ENCODE measurements around the gene P2RY2.
"Not testable (repeated sequence)": the region's sequence is repeated elsewhere in the genome, so short reads cannot be mapped to it uniquely, and the experiment has no call there.

The P2RY2 gene

DNA sequence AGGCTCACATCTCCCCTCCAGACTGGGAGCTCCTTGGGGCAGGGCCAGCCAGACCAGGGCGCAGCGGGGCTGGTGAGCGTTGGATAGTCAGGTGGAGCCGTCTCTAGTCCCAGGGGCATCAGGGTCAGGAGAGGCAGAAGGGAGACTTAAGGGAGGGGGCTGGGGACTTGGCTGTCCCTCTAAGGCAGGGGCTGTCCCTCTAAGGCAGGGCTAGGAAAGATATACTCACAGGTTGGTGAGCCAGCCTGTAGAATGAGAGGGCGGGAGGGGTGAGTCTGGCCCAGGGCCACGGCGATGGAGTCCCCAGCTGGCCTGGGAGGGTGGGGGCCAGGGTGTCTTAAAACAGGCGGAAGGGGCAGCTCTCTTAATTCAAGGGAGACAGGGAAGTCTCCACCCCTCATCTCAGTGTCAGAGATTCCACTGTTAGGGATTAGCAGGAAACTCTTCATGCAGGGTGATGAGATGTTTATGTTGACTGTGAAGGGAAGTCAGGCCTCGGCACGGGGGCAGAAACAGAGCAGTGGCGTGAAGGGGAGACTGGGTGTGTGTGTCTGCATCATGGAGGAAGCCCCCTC is 11.3 kb downstream of the P2RY2 start:
- DNase-seq: peak in 1 of 5 donors; percentile 3

DNA sequence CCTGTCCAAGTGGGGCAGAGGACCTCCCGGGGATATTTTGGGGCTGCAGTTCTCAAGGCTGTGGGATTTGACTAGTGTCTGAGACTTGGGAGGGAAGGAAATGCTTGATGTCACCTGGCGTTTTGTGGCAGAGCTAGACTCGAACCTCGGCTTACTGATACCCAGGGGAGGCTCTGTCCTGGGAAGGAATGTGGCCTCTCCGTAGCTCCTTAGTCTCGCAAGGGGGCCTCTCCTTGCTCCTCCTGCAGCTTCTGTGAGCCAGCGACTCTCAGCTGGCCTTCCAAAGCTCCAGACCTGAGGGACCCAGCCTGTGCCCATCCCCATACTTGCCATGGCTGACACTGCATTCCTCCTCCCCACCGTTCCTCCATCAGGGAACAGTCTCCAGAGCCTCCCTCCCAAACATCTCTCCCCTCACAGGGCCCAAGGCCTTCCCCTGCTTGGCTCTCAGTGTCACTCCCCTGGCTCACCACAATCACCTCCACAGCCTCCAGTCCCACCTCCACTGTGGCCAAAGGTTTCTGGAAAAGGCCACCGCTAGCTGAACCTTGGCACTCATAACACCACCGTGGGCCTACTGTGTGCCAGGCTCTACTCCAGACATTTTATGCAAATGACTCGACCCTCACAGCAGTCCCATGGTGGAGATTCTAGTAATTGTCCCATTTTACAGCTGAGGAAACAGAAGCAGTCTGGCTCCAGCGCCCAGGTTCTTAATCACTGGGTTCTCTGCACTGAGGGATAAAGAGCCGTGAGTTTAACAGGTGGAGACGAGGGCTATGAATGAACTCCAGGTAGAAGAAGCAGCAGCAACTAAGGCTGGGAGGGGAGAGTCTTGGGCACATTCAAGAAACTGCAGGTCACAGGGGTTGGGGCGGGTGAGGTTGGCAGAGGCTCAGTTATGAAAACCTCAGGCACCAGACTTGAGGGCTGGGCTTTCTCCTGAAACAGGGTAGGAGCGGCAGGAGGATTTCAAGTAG is 12.1 kb downstream of the P2RY2 start:
- no peak for DNase-seq

DNA sequence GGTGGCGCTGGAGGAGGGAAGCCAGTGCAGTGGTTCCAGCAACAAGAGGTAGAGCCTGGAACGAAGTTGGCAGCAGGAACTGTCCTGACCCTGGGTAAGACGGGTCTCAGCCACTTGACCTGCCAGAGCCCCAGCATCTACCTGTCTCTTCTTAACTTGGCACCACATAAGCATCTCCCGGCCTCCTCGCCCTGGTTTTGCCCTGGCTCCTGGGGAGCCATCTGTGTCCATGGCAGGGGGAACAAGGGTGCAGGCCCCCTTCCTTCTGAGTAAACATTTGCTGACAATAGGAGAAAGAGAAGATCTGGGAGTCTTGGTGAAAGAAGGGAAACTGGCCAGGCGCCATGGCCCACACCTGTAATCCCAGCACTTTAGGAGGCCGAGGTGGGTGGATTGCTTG is 12.8 kb downstream of the P2RY2 start:
- DNase-seq: no peak

DNA sequence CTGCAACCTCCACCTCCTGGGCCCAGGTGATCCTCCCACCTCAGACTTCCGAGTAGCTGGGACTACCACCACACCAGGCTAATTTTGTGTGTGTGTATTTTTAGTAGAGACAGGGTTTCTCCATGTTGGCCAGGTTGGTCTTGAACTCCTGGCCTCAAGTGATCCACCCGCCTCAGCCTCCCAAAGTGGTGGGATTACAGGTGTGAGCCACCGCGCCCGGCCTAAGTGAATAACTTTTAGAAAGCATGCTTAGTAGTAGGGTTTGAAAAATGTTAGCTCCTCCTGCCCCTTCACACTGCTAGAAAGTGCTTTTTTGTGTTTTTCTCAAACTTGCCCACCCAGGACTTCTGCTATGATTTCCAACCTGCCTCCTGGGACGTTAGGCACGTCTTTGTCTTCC is 14.4 kb downstream of the P2RY2 start:
- DNase-seq: not testable (repeated sequence)

DNA sequence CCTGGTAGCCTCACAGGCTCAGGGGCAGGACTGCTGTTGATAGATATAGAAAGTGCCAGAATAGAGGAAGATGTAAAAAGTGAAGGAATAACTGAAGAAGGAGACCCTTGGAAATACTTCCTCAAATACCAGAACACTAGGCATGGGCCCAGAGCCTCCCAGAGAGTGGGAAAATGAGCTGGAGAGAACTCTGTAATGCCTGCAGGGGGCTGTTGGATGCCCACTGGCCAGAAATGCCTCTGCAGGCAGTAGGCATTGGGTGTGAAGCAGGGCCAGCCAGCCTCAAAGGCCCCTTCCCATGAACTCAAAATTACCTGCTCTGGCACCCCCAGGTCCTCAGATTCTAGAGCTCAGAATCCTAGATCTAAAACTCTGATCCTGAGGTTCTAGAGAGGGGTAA is 15.1 kb downstream of the P2RY2 start:
- no peak for DNase-seq

DNA sequence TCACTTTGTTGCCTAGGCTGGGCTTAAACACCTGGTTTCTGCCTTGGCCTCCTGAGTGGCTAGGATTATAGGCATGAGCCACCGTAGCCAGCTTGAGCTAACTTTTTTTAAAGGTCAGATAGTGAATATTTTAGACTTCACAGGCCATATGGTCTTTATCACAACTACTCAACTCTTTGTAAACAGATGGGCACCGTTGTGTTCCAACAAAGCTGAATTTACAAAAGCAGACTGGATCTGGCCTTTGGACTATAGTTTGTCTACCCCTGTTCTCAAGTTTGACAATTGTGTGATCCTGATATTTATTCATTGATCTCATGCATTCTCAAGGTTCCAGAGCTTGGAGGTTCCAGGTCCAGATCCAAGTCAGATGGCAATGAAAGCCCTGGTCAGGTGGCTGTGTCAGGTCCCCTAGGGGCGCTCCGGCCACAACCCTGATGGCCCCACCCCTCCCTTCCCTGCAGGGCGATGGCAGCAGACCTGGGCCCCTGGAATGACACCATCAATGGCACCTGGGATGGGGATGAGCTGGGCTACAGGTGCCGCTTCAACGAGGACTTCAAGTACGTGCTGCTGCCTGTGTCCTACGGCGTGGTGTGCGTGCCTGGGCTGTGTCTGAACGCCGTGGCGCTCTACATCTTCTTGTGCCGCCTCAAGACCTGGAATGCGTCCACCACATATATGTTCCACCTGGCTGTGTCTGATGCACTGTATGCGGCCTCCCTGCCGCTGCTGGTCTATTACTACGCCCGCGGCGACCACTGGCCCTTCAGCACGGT is 15.8 kb downstream of the P2RY2 start:
- DNase-seq: peak in 1 of 5 donors; percentile 3

DNA sequence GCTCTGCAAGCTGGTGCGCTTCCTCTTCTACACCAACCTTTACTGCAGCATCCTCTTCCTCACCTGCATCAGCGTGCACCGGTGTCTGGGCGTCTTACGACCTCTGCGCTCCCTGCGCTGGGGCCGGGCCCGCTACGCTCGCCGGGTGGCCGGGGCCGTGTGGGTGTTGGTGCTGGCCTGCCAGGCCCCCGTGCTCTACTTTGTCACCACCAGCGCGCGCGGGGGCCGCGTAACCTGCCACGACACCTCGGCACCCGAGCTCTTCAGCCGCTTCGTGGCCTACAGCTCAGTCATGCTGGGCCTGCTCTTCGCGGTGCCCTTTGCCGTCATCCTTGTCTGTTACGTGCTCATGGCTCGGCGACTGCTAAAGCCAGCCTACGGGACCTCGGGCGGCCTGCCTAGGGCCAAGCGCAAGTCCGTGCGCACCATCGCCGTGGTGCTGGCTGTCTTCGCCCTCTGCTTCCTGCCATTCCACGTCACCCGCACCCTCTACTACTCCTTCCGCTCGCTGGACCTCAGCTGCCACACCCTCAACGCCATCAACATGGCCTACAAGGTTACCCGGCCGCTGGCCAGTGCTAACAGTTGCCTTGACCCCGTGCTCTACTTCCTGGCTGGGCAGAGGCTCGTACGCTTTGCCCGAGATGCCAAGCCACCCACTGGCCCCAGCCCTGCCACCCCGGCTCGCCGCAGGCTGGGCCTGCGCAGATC is 16.5 kb downstream of the P2RY2 start:
- DNase-seq: peak in 1 of 5 donors; percentile 6

DNA sequence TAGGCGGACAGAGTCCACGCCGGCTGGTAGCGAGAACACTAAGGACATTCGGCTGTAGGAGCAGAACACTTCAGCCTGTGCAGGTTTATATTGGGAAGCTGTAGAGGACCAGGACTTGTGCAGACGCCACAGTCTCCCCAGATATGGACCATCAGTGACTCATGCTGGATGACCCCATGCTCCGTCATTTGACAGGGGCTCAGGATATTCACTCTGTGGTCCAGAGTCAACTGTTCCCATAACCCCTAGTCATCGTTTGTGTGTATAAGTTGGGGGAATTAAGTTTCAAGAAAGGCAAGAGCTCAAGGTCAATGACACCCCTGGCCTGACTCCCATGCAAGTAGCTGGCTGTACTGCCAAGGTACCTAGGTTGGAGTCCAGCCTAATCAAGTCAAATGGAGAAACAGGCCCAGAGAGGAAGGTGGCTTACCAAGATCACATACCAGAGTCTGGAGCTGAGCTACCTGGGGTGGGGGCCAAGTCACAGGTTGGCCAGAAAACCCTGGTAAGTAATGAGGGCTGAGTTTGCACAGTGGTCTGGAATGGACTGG is 17.2 kb downstream of the P2RY2 start:
- DNase-seq: no peak

DNA sequence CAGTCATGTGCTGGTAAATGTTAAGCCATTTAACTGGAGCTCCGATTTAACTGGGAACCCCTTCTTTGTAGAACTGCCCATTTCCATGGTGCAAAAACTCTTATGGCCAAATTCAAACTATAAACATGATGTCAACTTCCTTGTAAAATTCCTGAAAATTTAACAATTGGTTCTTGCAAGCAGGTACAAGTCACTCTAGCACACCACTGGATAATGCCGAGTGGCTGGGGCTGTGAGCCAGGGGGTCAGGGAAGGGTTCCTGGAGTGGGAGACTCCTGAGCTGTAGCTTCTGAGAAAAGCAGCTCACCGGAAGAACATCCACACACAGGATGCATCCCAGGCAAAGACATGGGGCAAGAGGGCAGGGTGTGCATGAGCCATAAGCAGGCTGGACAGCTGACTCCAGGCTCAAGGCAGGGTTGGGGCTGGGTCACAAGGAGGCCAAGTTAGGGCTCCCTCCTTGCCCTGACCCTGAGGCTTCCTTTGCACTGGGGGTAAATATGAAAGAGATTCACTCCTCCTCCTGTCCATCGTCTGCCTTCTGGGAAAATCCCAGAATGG is 18.2 kb downstream of the P2RY2 start:
- DNase-seq: no peak

DNA sequence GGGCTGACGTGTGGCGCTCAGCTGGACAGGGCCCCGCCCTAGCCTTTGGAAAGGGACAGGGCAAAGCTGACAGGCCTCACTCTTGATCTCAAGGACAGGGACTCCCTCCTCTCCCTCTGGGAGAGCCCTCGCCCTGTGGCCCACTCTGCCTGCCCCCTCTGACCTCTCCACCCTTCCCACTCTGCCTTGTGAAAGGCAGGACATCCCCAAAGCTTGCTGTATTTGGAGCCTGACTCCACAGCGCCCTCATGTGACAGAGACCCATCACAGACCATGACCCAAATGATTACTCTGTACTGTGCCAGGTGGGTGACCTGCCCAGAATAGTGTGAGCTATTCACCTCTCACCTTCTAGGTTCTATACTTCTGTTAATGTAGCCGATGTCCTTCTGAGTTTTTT is 18.8 kb downstream of the P2RY2 start:
- peak in 1 of 5 donors; percentile 33 for DNase-seq

DNA sequence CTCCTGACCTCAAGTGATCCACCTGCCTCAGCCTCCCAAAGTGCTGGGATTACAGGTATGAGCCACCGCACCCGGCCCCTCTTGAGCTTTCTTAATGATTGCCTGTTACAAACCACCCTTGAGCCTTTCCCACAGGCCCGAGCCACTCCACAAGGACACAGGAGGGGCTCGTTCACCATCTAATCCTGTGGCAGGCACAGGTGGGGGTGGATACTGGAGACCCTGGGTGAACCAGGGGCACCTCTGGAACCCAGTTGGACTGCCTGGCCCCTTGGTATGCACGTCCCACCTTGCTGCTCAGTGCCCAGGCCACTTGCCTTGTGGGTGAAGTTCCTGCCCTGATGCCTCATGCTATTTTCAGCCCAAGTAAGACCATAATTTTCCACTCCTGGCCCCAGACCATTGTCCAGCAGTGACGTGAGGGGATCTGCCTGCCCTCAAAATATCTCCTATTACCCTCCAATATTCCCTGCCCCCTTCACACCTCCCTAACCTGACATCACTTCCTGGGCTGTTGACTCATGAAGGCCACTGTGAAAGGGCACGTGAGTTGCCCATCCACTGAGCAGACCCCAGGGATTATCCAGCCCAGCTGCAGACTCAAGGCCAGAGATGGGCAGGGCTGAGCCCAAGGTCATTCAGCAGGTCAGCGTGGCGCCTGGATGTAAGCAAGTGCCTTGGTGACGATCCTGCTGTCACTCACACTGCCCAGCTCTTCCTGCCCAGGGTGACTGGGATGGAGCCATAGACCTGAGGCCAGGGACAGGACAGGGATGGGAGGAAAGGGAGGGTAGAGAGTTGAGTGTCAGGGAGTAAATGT is 19.6 kb downstream of the P2RY2 start:
- DNase-seq: no peak

DNA sequence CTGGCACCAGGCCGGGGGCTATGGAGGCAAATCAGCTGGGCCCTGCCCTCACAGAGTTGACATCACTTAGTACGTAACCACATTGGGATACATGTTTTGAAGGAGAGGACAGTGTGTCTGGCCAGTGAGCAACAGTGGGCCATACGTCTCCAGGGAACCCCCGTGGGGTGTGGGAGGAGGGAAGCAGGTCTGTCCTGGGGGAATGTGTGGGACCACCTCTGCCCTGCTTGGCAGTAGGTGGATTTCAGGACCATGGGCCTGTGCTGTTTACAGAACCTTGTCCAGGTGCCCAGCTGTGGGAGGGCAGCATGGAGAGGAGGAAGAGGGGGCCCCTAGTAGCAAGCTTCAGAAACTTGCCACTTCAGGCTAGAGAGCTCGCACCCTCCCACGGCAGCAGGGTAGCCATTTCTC is 21.0 kb downstream of the P2RY2 start:
- no peak for DNase-seq

DNA sequence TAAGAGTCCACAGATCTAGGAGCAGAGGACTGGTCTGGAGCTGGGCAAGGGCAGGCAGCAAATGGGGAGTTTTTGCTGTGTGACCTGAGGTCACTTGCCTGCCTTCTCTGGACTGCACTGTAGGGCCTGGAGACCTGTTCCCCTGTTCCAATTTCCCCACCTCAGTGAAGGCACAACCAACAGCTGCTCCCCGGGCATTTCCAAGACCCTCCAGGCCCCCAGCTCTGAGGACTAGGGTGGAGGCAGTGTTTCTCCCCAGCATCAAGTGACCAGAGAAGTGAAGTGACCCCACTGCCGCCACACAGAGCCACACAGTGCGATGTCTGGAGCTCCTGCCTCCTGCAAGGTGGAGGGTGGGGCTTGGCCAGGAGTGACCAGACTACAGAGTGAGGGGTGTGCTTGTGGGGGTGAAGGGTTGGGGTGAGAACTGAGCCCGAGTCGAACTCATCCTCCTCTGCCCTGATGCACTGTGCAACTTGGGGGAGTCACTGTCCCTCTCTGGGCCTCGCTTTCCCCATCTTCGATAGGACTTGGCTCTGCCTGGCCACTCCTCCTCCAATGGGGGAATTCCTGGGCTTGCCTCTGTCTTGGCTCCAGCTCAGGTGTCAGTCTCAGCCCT is 21.6 kb downstream of the P2RY2 start:
- no peak for DNase-seq

DNA sequence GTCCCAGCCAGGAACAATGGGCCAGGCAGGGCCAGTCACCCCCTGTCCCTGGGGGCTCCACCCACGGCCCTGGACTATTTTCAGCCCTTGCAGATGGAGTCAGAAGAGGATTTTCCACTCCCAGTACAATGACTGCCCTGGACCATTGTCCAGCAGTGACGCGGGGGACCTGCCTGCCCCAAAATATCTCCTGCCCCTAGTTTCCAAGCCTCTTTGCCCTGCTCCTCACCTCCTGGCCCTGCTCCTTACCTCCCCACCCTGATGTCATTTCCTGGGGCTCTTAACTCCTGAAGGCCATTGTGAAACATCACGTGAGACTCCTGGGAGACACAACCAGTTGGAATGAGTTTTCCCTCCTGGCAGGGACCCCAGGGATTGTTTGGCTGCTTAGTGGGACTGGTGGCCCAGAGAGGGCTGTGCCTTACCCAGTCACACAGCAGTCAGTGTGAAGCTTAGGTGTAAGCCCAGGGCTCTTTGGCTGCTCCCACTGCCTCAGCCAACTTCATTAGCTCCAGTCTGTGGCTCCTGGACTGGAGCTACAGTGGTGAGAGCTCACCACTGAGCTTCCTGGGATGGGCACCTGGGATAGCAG is 22.2 kb downstream of the P2RY2 start:
- no peak for DNase-seq

DNA sequence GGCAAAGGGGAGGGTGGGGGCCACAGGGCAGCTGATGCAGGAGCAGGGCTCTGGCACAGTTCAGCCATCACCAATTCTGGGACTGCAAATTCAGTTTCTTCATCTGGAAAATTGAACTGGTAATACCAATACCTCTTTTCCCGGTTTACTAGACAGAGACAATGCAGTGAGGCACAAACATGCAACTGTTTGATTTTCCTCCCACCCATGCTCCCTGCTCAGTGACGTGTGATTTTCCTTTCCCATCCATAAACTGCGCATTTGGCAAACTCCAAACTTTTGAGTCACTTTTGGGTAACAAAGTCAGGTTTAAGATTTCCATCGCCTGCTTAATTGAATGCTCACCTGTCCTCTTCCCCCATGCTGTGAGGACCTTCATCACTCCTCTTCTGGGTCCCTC is 23.2 kb downstream of the P2RY2 start:
- no peak for DNase-seq

DNA sequence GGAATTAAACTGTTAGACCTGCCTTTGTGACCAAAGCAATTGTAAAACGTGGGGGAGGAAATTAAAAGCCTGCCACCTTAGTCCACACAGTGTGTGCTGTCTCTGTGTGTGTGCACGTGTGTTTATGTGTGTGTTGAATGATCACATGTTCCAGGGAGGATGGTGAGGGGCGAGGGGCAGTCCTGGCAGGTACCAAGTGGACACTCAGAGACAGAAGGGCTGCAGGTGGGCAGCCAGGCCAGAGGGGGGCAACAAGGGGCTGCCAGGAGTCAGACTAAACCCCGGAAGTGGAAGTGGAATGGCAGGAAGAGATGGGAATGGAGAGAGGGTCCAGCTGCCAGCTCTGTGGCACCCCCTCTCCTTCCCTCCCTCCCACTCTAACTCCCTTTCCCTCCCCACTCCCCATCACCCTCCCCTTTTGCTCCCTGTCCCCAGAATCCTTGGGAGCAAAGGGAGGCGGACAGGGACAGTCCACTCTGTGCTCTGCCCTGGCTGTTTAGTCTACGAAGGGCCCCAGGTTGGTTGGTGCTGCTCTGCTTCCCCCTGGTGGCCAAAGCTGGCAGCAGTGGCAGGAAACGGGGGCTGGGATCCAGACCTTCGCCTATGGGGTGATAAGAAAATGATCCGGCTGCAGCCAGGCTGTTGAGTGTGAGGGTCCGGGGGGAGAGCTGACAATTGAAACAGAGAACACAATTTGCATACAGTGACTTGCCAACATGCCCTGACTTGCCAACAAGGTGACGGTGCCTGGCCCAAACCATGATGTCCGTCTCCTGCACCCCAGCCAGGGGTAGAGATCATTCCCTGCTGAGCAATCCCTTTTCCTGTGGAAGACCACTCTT is 24.4 kb downstream of the P2RY2 start:
- DNase-seq: peak in 4 of 5 donors; percentile 20 to 60 (median 34)

DNA sequence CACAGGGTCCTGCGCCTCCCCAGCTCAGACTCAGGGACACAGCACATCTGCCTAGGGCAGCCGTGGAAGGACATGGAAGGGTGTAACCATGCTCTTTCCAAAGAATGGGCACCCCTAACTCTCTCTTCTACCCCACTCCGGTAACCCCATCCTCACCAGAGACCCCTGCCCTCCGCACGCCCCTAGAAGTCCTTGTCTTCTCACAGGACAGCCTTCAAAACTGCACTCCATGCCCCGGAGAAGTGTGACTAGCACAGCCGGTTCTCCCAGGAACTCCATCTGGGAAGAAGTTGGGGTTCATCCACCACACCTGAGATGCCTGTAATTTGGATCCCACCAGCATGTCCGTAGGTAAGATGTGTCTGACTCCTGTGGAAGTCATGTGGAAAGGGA is 25.0 kb downstream of the P2RY2 start:
- no peak for DNase-seq

DNA sequence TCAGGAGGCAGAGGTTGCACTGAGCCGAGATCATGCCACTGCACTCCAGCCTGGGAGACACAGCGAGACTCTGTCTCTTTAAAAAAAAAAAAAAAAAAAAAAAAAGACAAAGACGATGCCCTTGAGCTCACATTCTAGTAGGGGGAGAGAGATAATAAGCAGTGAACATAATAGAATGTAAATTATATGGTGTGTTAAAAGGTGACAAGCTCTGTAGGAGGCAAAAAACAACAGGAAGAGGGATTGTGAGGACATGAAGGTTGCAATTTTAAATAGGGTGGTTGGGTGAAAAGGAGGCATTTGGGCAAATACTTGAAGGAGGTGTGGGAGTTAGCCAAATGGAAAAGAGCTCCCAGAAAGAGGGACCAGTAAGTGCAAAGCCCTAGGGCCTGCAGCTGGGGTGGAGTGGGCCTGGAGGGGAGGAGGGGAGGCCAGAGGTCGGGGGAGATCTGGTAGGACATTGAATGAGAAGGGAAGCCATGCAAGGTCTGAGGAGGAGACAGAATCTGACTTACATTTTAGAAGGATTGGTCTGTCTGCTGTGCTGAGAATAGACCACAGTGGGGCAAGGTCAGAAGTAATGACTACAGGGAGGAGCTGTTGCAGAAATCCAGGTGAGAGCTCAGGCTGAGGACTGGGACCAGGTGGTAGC is 26.6 kb downstream of the P2RY2 start:
- DNase-seq: no peak

DNA sequence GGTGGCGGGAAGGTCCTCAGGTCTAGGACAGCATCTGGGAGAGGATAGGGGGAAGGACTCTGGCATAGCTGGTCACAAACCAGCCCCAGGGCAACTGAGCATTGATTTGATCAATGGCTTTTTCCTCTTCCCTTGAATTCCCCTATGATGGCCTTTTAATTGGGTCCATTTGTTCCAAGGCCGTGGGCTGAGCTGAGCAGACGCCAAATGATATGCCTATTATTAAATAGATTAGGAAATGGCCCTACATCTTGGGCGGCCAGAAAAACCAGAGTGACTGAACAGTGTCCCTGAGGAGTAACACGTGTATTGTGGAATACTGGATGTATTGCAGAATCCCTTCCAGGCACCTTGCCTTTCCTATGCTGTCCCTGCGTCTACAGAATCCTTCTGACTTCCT is 27.4 kb downstream of the P2RY2 start:
- DNase-seq: no peak

All from T-helper 1 cell (primary cell).